GM23338 (cell line): ENCODE results near the gene UBASH3B. TPM values are rescaled to one million over a fixed set of nuclear protein-coding genes. Genes with fewer than 3 reads are reported as not detected.

ENCODE experiments used
- ATAC-seq: fragments of 200-7000 bp; cut with Tn5 transposase; 3 replicates; pipeline ENCODE4 v1.9.1; 2020
- DNase-seq: peaks from one replicate; pipeline ENCODE4 v3.0.0-alpha.2; 2015; ENCODE audit warnings: low spot score
- H2AFZ ChIP-seq: fragments of 200-600 bp; sonication (generic); 2 replicates; pipeline ENCODE4 v1.8.0; 2016; ENCODE audit warnings: antibody characterized with exemption, mild to moderate bottlenecking, moderate library complexity
- H3F3A ChIP-seq: fragments of 200-600 bp; sonication (generic); replicated peaks from 2 replicates; pipeline ENCODE4 v1.8.0; 2017; ENCODE audit warnings: antibody characterized with exemption, mixed run types, low read depth
- H3K27ac ChIP-seq: fragments of 200-600 bp; sonication (generic); 2 replicates; pipeline ENCODE4 v1.6.1; 2016; ENCODE audit warnings: low read depth
- H3K27me3 ChIP-seq: fragments of 200-600 bp; sonication (generic); 2 replicates; pipeline ENCODE4 v1.8.0; 2016; ENCODE audit warnings: mild to moderate bottlenecking, mixed run types, moderate library complexity; ENCODE audit not compliant: insufficient read depth
- H3K36me3 ChIP-seq: fragments of 200-600 bp; sonication (generic); 2 replicates; pipeline ENCODE4 v1.8.0; 2016; ENCODE audit warnings: mild to moderate bottlenecking; ENCODE audit not compliant: insufficient read depth
- H3K4me1 ChIP-seq: fragments of 200-600 bp; sonication (generic); 2 replicates; pipeline ENCODE4 v1.8.0; 2016; ENCODE audit warnings: mild to moderate bottlenecking, moderate library complexity; ENCODE audit not compliant: insufficient read depth
- H3K4me2 ChIP-seq: fragments of 200-600 bp; sonication (generic); 2 replicates; pipeline ENCODE4 v1.7.1; 2017; ENCODE audit warnings: mixed run types
- H3K4me3 ChIP-seq: fragments of 200-600 bp; sonication (generic); 2 replicates; pipeline ENCODE4 v1.6.1; 2016; ENCODE audit warnings: mixed run types
- H3K79me2 ChIP-seq: fragments of 200-600 bp; sonication (generic); replicated peaks from 2 replicates; pipeline ENCODE4 v1.8.0; 2017; ENCODE audit warnings: mild to moderate bottlenecking; ENCODE audit not compliant: insufficient read depth
- H3K9me2 ChIP-seq: fragments of 200-600 bp; sonication (generic); 2 replicates; pipeline ENCODE4 v1.8.0; 2017; ENCODE audit not compliant: insufficient read depth
- H4K20me1 ChIP-seq: fragments of 200-600 bp; sonication (generic); replicated peaks from 2 replicates; pipeline ENCODE4 v1.8.0; 2017; ENCODE audit warnings: mild to moderate bottlenecking; ENCODE audit not compliant: insufficient read depth
- H3K27ac Mint-ChIP-seq: 2 replicates; pipeline ENCODE4 v1.8.0; 2020; ENCODE audit warnings: inconsistent platforms, mild to moderate bottlenecking, moderate library complexity, mixed read lengths
- H3K27me3 Mint-ChIP-seq: 3 replicates; pipeline ENCODE4 v1.8.0; 2022; ENCODE audit warnings: low read depth, mild to moderate bottlenecking, moderate library complexity, mixed read lengths, inconsistent platforms; ENCODE audit not compliant: insufficient read depth, poor library complexity
- H3K36me3 Mint-ChIP-seq: 3 replicates; pipeline ENCODE4 v1.8.0; 2021; ENCODE audit warnings: low read depth, mild to moderate bottlenecking, inconsistent platforms, moderate library complexity, mixed read lengths
- H3K4me1 Mint-ChIP-seq: 3 replicates; pipeline ENCODE4 v1.8.0; 2020; ENCODE audit warnings: mild to moderate bottlenecking, inconsistent platforms, mixed read lengths
- H3K4me3 Mint-ChIP-seq: 3 replicates; pipeline ENCODE4 v1.8.0; 2021; ENCODE audit warnings: moderate library complexity, mild to moderate bottlenecking, inconsistent platforms, mixed read lengths
- H3K9me3 Mint-ChIP-seq: 3 replicates; pipeline ENCODE4 v1.8.0; 2020; ENCODE audit warnings: moderate library complexity, mild to moderate bottlenecking, inconsistent platforms, mixed read lengths
- CREB1 ChIP-seq: fragments of 250-450 bp; sonication (Bioruptor Pico); IDR thresholded peaks from 2 replicates; pipeline ENCODE4 v1.5.0; 2020; ENCODE audit warnings: low read depth, mild to moderate bottlenecking, moderate library complexity
- ETS1 ChIP-seq: IDR thresholded peaks from 2 replicates; pipeline ENCODE4 v1.6.1; 2016; ENCODE audit warnings: antibody characterized with exemption
- EZH2 ChIP-seq: fragments of 200-600 bp; sonication (generic); IDR thresholded peaks from one replicate; pipeline ENCODE4 v1.8.0; 2017; ENCODE audit warnings: antibody characterized with exemption, mild to moderate bottlenecking, low read depth; ENCODE audit not compliant: unreplicated experiment
- EZH2phosphoT487 ChIP-seq: fragments of 200-600 bp; sonication (generic); IDR thresholded peaks from one replicate; pipeline ENCODE4 v1.8.1; 2018; ENCODE audit warnings: antibody characterized with exemption; ENCODE audit not compliant: unreplicated experiment
- JUNB ChIP-seq: IDR thresholded peaks from one replicate; pipeline ENCODE4 v1.6.1; 2016; ENCODE audit warnings: antibody characterized with exemption; ENCODE audit not compliant: unreplicated experiment
- NANOG ChIP-seq: IDR thresholded peaks from 2 replicates; pipeline ENCODE4 v1.6.1; 2016; ENCODE audit warnings: antibody characterized with exemption, borderline replicate concordance
- POLR2AphosphoS5 ChIP-seq: IDR thresholded peaks from 2 replicates; pipeline ENCODE4 v1.6.1; 2016; ENCODE audit warnings: antibody characterized with exemption, low read depth
- REST ChIP-seq: IDR thresholded peaks from one replicate; pipeline ENCODE4 v1.6.1; 2018; ENCODE audit warnings: antibody characterized with exemption; ENCODE audit not compliant: unreplicated experiment
- STAT1 ChIP-seq: IDR thresholded peaks from one replicate; pipeline ENCODE4 v1.6.1; 2016; ENCODE audit warnings: antibody characterized with exemption; ENCODE audit not compliant: unreplicated experiment
- ZNF114 ChIP-seq: fragments of 250-450 bp; sonication (Bioruptor Pico); IDR thresholded peaks from 2 replicates; pipeline ENCODE4 v1.5.0; 2020; ENCODE audit warnings: mild to moderate bottlenecking, moderate library complexity
- ZNF331 ChIP-seq: fragments of 250-450 bp; sonication (Bioruptor Pico); IDR thresholded peaks from 2 replicates; pipeline ENCODE4 v1.5.0; 2020; ENCODE audit warnings: low read depth, mild to moderate bottlenecking, moderate library complexity
- ZNF462 ChIP-seq: fragments of 250-450 bp; sonication (Bioruptor Pico); IDR thresholded peaks from 2 replicates; pipeline ENCODE4 v1.5.0; 2020; ENCODE audit warnings: mild to moderate bottlenecking, moderate library complexity
- polyA plus RNA-seq: library from polyadenylated mRNA; unstranded; fragments of >200 nt; fragmentation: Nextera tagmentation; extraction: Ambion mirVana; gene quantifications from 2 replicates; pipeline ENCODE4 v1.2.1, GENCODE V29; 2016
- total RNA-seq: library from RNA; depleted of rRNA; stranded (reverse); fragments of >200 nt; shearing (Covaris generic); gene quantifications from 2 replicates; pipeline ENCODE4 v1.2.3, GENCODE V29; 2014
- TF ChIP-seq, protein P1 (sequence below), 2 experiments: fragments of 200-600 bp in 1 of 2; sonication (generic) in 1 of 2; conservative IDR thresholded peaks; 2 replicates each; pipeline versions ENCODE4 v1.5.1 to v1.6.1; 2016 to 2017; ENCODE audit warnings: antibody characterized with exemption in 2 of 2, low read depth in 2 of 2, mild to moderate bottlenecking in 2 of 2, moderate library complexity in 1 of 2

The UBASH3B gene
- total and polyA plus RNA-seq, 2 experiments from 2014 or later, result 2.1 to 12.0 TPM

GRCh38 chr11:122733318-122733717 lies 77.8 kb downstream of the UBASH3B start:
- no peaks in the 10 kb centered on the region for H3K36me3 ChIP-seq
- no peaks in the 10 kb centered on the region for H3K79me2 ChIP-seq
- ATAC-seq, result no peak
- H4K20me1 ChIP-seq, result no peaks in the 10 kb centered on the region
- Mint-ChIP-seq H3K9me3 (no peaks in the 10 kb centered on the region), H3K4me1 (peaks cover 3% of the 10 kb centered on the region; the same call in 1 of the 3 replicates), H3K4me3 (no peak overlapping the region), H3K36me3 (no peaks in the 10 kb centered on the region), H3K27ac (no peak overlapping the region), H3K27me3 (no peaks in the 10 kb centered on the region)
- TF ChIP-seq POLR2AphosphoS5 (no peak), ZNF114 (CRISPR knock-in tag) (no peak), NANOG (no peak), REST (no peak), ZNF331 (CRISPR knock-in tag) (no peak), CREB1 (CRISPR knock-in tag) (no peak), ZNF462 (CRISPR knock-in tag) (no peak), JUNB (no peak), ETS1 (no peak), STAT1 (no peak), EZH2 (no peak), EZH2phosphoT487 (no peak)
- TF ChIP-seq, protein P1, sequence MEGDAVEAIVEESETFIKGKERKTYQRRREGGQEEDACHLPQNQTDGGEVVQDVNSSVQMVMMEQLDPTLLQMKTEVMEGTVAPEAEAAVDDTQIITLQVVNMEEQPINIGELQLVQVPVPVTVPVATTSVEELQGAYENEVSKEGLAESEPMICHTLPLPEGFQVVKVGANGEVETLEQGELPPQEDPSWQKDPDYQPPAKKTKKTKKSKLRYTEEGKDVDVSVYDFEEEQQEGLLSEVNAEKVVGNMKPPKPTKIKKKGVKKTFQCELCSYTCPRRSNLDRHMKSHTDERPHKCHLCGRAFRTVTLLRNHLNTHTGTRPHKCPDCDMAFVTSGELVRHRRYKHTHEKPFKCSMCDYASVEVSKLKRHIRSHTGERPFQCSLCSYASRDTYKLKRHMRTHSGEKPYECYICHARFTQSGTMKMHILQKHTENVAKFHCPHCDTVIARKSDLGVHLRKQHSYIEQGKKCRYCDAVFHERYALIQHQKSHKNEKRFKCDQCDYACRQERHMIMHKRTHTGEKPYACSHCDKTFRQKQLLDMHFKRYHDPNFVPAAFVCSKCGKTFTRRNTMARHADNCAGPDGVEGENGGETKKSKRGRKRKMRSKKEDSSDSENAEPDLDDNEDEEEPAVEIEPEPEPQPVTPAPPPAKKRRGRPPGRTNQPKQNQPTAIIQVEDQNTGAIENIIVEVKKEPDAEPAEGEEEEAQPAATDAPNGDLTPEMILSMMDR (conservative IDR thresholded peaks at IDR 0.05; ENCODE audit: low read depth in 2 of 2), result no peak
- H3K4me2 ChIP-seq, result no peak overlapping the region
- H3K27ac ChIP-seq, result no peak overlapping the region
- no peak overlapping the region for H2AFZ ChIP-seq
- peaks cover 16% of the 10 kb centered on the region for H3K4me1 ChIP-seq
- H3K27me3 ChIP-seq, result no peaks in the 10 kb centered on the region
- no peak overlapping the region for H3K4me3 ChIP-seq
- H3F3A ChIP-seq, result peaks cover 3% of the 10 kb centered on the region
- no peak for DNase-seq
- no peaks in the 10 kb centered on the region for H3K9me2 ChIP-seq
